Measurements from ENCODE around the gene SCFD2.

SCFD2 gene

GRCh38 chr4:53113431-53114225, 252.2 kb downstream of the SCFD2 start:
- Mint-ChIP-seq H3K27me3 (ENCODE audit: low read depth, poor library complexity) (no peaks in the 10 kb centered on the region), H3K36me3 (ENCODE audit: low read depth) (peaks cover 31% of the 10 kb centered on the region), H3K4me3 (no peak overlapping the region), H3K9me3 (peaks cover 24% of the 10 kb centered on the region), H3K4me1 (peaks cover 13% of the 10 kb centered on the region), H3K27ac (no peak overlapping the region)
- TF ChIP-seq CTCF (IDR thresholded peaks at IDR 0.05): no peak
- DNase-seq: no peak

GRCh38 chr4:53105313-53105712, 260.5 kb downstream of the SCFD2 start:
- peaks cover 43% of the 10 kb centered on the region for H3K9me3 Mint-ChIP-seq
- H3K27me3 Mint-ChIP-seq (ENCODE audit: low read depth, poor library complexity): no peaks in the 10 kb centered on the region
- no peak for TF ChIP-seq CTCF (IDR thresholded peaks at IDR 0.05)
- no peak overlapping the region for H3K27ac Mint-ChIP-seq
- H3K36me3 Mint-ChIP-seq (ENCODE audit: low read depth): peaks cover 19% of the 10 kb centered on the region
- H3K4me1 Mint-ChIP-seq: peaks cover 3% of the 10 kb centered on the region
- H3K4me3 Mint-ChIP-seq: no peak overlapping the region
- DNase-seq: no peak

- Mint-ChIP-seq H3K36me3 (ENCODE audit: low read depth) (peaks cover 15% of the 10 kb centered on the region), H3K27me3 (ENCODE audit: low read depth, poor library complexity) (no peaks in the 10 kb centered on the region), H3K4me3 (no peak overlapping the region), H3K4me1 (peaks cover 3% of the 10 kb centered on the region), H3K9me3 (peaks cover 34% of the 10 kb centered on the region), H3K27ac (no peak overlapping the region)
- no peak for TF ChIP-seq CTCF (IDR thresholded peaks at IDR 0.05)
- DNase-seq: no peak
Measured at GRCh38 chr4:53103481-53103880, 262.4 kb downstream of the SCFD2 start.

GRCh38 chr4:53101191-53101581, 264.7 kb downstream of the SCFD2 start:
- Mint-ChIP-seq H3K27ac (no peak overlapping the region), H3K36me3 (ENCODE audit: low read depth) (peaks cover 11% of the 10 kb centered on the region), H3K4me3 (no peak overlapping the region), H3K9me3 (peaks cover 24% of the 10 kb centered on the region), H3K4me1 (peaks cover 3% of the 10 kb centered on the region), H3K27me3 (ENCODE audit: low read depth, poor library complexity) (no peaks in the 10 kb centered on the region)
- TF ChIP-seq CTCF (IDR thresholded peaks at IDR 0.05): no peak
- DNase-seq: no peak

- no peak overlapping the region for H3K4me3 Mint-ChIP-seq
- H3K4me1 Mint-ChIP-seq: peaks cover 3% of the 10 kb centered on the region
- H3K27me3 Mint-ChIP-seq (ENCODE audit: low read depth, poor library complexity): no peaks in the 10 kb centered on the region
- TF ChIP-seq CTCF (IDR thresholded peaks at IDR 0.05): no peak
- H3K27ac Mint-ChIP-seq: no peak overlapping the region
- no peak for DNase-seq
- peaks cover 21% of the 10 kb centered on the region for H3K9me3 Mint-ChIP-seq
- H3K36me3 Mint-ChIP-seq (ENCODE audit: low read depth): peaks cover 11% of the 10 kb centered on the region
Measured at GRCh38 chr4:53100501-53101190, 265.2 kb downstream of the SCFD2 start.

Data from nephron progenitor cell (in vitro differentiated cells).